T-helper 2 cell treated with Interferon-gamma antibody and Interleukin-4, amounts not matched to agents 100 ng/mL and 5 ng/mL, for 36 hours (primary cell): ENCODE results near the gene CNTNAP4. TPM values are rescaled to one million over a fixed set of nuclear protein-coding genes. Genes with fewer than 3 reads are reported as not detected.

Experiments used
- intact Hi-C: fragments of 100-400 bp; cut with micrococcal nuclease; formaldehyde crosslinking; loops from one replicate; pipeline ENCODE4 v1.15.1; 2023
- total RNA-seq: library from RNA; stranded (reverse); gene quantifications from 2 replicates; pipeline ENCODE4 v1.2.3, GENCODE V29; 2022

Gene CNTNAP4
- total RNA-seq, 1 donor from 2014 or later: not detected

- intact Hi-C loops: no loop called here
Observed at GRCh38 chr16:76577003-76577402, 299.8 kb downstream of the CNTNAP4 start.

- intact Hi-C loops: no loop called here
Observed at GRCh38 chr16:76579277-76579922, 302.2 kb downstream of the CNTNAP4 start.

GRCh38 chr16:76583466-76583865 lies 306.3 kb downstream of the CNTNAP4 start:
- intact Hi-C loops: no loop called here

- intact Hi-C loops: no loop called here
Observed at GRCh38 chr16:76583945-76584344, 306.7 kb downstream of the CNTNAP4 start.

- intact Hi-C loops: no loop called here
Observed at GRCh38 chr16:76598498-76598897, 321.3 kb downstream of the CNTNAP4 start.

- intact Hi-C loops: no loop called here
Observed at GRCh38 chr16:76607317-76607716, 330.1 kb downstream of the CNTNAP4 start.
